AG10803 (cell line): ENCODE data around the gene COPB1.

Experiments used
- DNase-seq: peaks from one replicate; pipeline ENCODE4 v3.0.0; 2010; ENCODE audit warnings: low read depth
- H3K4me3 ChIP-seq: 2 replicates; pipeline ENCODE4 v1.5.1; 2011; ENCODE audit warnings: mild to moderate bottlenecking, low read length, control low read depth
- CTCF ChIP-seq: conservative IDR thresholded peaks from 2 replicates; pipeline ENCODE4 v1.5.1; 2011; ENCODE audit warnings: mild to moderate bottlenecking, low read length, control low read depth, inconsistent platforms

Gene COPB1

DNA sequence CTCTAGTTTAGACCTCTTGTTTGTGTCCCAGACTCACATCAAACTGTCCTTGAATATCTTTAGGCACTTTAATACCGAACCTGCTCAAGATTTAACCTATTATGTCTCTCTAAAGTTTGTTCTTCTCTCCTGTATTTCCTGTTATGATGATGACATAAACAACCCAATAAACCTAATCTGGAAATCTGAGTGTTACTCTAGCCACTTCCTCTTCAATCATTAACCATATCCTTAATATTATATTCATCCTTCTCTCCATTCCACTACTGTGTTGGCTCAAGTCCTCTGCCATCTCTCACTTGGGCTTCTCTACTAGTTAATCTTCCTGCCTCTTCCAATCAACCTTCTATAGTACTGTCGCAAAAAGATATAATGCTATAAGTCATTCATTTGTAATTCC is 36.0 kb downstream of the COPB1 start:
- no peak for TF ChIP-seq CTCF
- DNase-seq, result no peak
- no peak overlapping the region for H3K4me3 ChIP-seq

GRCh38 chr11:14460147-14460546 is 39.5 kb downstream of the COPB1 start:
- H3K4me3 ChIP-seq, result no peak overlapping the region
- TF ChIP-seq CTCF, result no peak
- no peak for DNase-seq

GRCh38 chr11:14458377-14458776 is 41.2 kb downstream of the COPB1 start:
- no peak for TF ChIP-seq CTCF
- no peak overlapping the region for H3K4me3 ChIP-seq
- DNase-seq, result no peak

DNA sequence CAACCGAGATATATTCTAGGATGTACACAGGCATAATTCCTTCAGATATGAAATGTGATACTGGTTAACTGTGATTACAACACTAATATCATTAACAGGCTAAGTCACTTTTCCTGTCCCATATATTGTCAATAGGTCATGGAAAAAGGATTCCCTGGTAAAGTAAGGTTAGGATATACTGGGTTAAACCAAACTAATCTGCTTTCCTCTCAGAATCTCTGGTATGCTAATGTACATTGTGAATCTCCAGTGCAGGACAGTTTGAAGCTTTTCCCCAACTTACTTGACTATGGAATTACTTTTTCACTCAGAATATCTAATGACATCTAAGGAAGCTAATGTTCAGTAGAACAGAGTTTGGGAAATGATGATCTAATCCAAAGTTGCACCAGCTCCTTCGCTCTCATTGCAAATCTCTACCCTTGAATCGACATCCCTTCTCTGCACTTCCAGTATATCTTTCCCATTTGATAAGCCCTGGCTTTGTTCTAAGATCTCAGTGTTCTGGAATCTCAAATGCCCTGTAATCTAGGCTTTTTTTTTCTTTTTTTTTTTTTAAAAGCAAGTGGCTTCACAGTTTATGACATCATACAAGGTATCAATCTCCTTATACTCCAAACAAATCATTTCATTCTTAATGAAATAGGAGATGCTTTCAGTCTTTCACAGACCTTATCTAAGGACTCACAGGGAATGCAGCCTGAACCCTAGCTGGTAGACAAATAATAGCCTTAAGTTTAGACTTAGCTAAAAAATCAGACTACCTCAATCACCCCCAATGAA is 43.8 kb downstream of the COPB1 start:
- no peak for DNase-seq
- no peak for TF ChIP-seq CTCF
- no peak overlapping the region for H3K4me3 ChIP-seq

DNA sequence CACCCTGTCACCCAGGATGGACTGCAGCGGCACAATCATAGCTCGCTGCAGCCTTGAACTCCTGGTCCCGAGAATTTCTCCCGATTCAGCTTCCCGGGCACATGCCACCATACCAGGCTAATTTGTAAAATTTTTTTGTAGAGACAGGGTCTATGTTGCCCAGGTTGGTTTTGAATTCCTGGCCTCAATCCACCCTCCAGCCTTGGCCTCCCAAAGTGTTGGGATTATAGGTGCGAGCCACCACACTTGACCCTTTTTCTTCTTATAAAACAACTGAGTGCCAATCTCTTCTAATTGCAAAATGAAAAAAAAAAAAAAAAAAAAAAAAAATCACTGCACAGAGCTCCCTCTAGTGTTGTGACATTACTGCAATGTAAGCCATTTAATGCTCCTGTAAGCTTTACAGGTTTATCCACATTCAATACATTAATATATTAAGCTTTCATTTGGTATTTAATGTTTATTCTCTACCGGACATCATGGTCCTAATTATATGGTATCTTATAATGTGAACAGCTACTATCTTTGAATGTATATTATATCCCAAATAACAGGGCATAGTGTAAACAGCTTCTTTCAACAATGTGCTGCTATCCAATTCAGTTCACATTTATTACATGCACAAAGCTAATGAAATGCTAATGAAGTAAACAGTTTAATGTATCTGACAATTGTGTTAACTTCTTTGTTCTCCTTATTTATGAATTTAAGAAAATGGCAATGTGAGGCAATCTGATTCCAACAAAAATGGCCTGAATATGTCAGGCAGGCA is 44.6 kb downstream of the COPB1 start:
- peak; percentile 76 for TF ChIP-seq CTCF
- peak; percentile 31 for DNase-seq
- H3K4me3 ChIP-seq, result no peak overlapping the region

DNA sequence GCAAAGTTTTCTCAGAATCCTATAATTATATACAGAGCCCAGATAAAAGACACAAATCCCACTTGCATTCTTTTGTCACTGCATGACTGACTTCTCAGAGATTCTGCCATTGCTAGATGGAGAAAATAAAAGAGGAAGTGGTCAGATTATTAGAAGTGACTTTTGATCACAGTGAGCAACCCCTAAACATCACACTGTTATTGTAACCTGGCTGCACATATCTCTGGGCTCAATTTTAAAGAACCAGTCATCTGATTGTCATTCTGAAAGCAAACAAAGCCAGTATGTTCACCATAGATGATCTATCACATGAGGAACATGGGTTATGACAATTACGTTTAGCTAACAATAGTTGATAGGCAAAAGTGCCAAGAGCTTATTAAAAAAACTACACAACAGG is 47.8 kb downstream of the COPB1 start:
- TF ChIP-seq CTCF, result no peak
- DNase-seq, result no peak
- no peak overlapping the region for H3K4me3 ChIP-seq

GRCh38 chr11:14449302-14449714 is 50.3 kb downstream of the COPB1 start:
- no peak overlapping the region for H3K4me3 ChIP-seq
- peak; percentile 68 for DNase-seq
- TF ChIP-seq CTCF, result no peak
